K562 (cell line): ENCODE results near the gene FAM136A.

Source experiments
- CAMTA2 ChIP-seq: fragments of 250-450 bp; sonication (Bioruptor Pico); conservative IDR thresholded peaks from 2 replicates; pipeline ENCODE4 v1.5.1; 2022
- ILF3 ChIP-seq: fragments of 450-650 bp; IDR thresholded peaks from 2 replicates; pipeline ENCODE4 v1.6.1; 2018; ENCODE audit warnings: antibody characterized with exemption, mild to moderate bottlenecking, moderate library complexity, borderline replicate concordance
- JUN ChIP-seq, 2 experiments: sonication (generic) in 1 of 2; formaldehyde crosslinking in 1 of 2; IDR thresholded peaks; 2 replicates each; pipeline versions ENCODE4 v1.6.1 to v1.8.0; 2012 to 2022; ENCODE audit warnings: borderline replicate concordance in 2 of 2, mild to moderate bottlenecking in 2 of 2, improper control_type of control experiment in 1 of 2, low read depth in 1 of 2, low read length in 1 of 2, missing genetic modification reagents in 1 of 2
- KLF16 ChIP-seq: IDR thresholded peaks from 2 replicates; pipeline ENCODE4 v1.6.1; 2016; ENCODE audit warnings: antibody characterized with exemption
- NUFIP1 ChIP-seq: fragments of 450-650 bp; IDR thresholded peaks from 2 replicates; pipeline ENCODE4 v1.6.1; 2018; ENCODE audit not compliant: partially characterized antibody
- RUNX1 ChIP-seq: sonication (generic); IDR thresholded peaks from 2 replicates; pipeline ENCODE4 v1.6.1; 2016; ENCODE audit warnings: antibody characterized with exemption, low read depth
- SREBF2 ChIP-seq: sonication (generic); formaldehyde crosslinking; IDR thresholded peaks from 2 replicates; pipeline ENCODE4 v1.4.0; 2020; ENCODE audit warnings: mild to moderate bottlenecking, missing genetic modification reagents
- TAF15 ChIP-seq: fragments of 200-400 bp; formaldehyde crosslinking; IDR thresholded peaks from 2 replicates; pipeline ENCODE4 v1.6.1; 2017; ENCODE audit warnings: mild to moderate bottlenecking, low read depth, low read length, moderate library complexity
- TRIM24 ChIP-seq, 2 experiments: fragments of 450-650 bp; IDR thresholded peaks; 2 replicates each; pipeline ENCODE4 v1.6.1; 2016
- ZNF121 ChIP-seq: sonication (generic); formaldehyde crosslinking; conservative IDR thresholded peaks from 2 replicates; pipeline ENCODE4 v1.8.0; 2022; ENCODE audit warnings: missing genetic modification reagents
- TF ChIP-seq, protein P1 (sequence below): fragments of 450-650 bp; IDR thresholded peaks from 2 replicates; pipeline ENCODE4 v1.6.1; 2017; ENCODE audit warnings: mild to moderate bottlenecking, moderate library complexity
- TF ChIP-seq, protein P2 (sequence below), 3 experiments: IDR thresholded peaks in 2 of 3; conservative IDR thresholded peaks in 1 of 3; 2 replicates each; pipeline ENCODE4 v1.5.1; 2011 to 2012; ENCODE audit warnings: low read length in 3 of 3, mild to moderate bottlenecking in 3 of 3, control low read depth in 2 of 3, improper control_type of control experiment in 1 of 3, inconsistent platforms in 1 of 3, low read depth in 1 of 3, mixed read lengths in 1 of 3, moderate library complexity in 1 of 3; ENCODE audit not compliant: insufficient read depth in 2 of 3
- TF ChIP-seq, protein P3 (sequence below): fragments of 250-450 bp; sonication (Bioruptor Pico); IDR thresholded peaks from 2 replicates; pipeline ENCODE4 v1.8.0; 2022; ENCODE audit warnings: moderate library complexity, mild to moderate bottlenecking, inconsistent platforms

DNA sequence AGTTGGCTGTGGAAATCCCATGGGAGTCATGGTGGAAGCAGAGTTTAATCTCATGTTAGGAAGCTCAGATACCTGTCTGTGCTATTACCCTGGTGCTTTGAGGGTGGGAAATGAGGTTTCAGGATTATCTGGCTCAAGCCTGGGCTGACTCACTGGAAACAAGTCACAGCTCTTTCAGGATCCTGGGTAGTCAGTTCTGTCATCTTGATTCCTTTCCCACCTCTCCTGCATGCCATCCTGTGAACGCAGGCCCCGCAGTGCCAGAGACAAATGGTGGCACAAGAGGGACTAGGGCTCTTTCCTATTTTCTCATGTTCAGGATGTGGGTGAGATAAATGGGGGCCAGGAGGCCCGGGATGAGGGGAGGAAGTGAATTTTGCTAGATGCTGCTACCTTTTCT lies 3.7 kb upstream of the FAM136A start:
- TF ChIP-seq RUNX1 (no peak), SREBF2 (CRISPR knock-in tag) (no peak), TAF15 (no peak), ZNF121 (CRISPR knock-in tag) (no peak), ILF3 (no peak), TRIM24 (IDR thresholded peaks at IDR 0.05) (no peak), KLF16 (no peak), CAMTA2 (CRISPR knock-in tag) (no peak), JUN (IDR thresholded peaks at IDR 0.05; ENCODE audit: borderline replicate concordance, low read depth, low read length) (no peak), JUN (CRISPR knock-in tag; IDR thresholded peaks at IDR 0.05; ENCODE audit: borderline replicate concordance) (no peak), NUFIP1 (no peak)
- TF ChIP-seq, protein P1, sequence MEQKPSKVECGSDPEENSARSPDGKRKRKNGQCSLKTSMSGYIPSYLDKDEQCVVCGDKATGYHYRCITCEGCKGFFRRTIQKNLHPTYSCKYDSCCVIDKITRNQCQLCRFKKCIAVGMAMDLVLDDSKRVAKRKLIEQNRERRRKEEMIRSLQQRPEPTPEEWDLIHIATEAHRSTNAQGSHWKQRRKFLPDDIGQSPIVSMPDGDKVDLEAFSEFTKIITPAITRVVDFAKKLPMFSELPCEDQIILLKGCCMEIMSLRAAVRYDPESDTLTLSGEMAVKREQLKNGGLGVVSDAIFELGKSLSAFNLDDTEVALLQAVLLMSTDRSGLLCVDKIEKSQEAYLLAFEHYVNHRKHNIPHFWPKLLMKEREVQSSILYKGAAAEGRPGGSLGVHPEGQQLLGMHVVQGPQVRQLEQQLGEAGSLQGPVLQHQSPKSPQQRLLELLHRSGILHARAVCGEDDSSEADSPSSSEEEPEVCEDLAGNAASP: no peak
- TF ChIP-seq, protein P2, sequence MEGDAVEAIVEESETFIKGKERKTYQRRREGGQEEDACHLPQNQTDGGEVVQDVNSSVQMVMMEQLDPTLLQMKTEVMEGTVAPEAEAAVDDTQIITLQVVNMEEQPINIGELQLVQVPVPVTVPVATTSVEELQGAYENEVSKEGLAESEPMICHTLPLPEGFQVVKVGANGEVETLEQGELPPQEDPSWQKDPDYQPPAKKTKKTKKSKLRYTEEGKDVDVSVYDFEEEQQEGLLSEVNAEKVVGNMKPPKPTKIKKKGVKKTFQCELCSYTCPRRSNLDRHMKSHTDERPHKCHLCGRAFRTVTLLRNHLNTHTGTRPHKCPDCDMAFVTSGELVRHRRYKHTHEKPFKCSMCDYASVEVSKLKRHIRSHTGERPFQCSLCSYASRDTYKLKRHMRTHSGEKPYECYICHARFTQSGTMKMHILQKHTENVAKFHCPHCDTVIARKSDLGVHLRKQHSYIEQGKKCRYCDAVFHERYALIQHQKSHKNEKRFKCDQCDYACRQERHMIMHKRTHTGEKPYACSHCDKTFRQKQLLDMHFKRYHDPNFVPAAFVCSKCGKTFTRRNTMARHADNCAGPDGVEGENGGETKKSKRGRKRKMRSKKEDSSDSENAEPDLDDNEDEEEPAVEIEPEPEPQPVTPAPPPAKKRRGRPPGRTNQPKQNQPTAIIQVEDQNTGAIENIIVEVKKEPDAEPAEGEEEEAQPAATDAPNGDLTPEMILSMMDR (IDR thresholded peaks at IDR 0.05 in 2 of 3, conservative IDR thresholded peaks at IDR 0.05 in 1 of 3; ENCODE audit: insufficient read depth in 2 of 3, low read depth in 1 of 3, low read length in 3 of 3): no peak
- TF ChIP-seq, protein P3, sequence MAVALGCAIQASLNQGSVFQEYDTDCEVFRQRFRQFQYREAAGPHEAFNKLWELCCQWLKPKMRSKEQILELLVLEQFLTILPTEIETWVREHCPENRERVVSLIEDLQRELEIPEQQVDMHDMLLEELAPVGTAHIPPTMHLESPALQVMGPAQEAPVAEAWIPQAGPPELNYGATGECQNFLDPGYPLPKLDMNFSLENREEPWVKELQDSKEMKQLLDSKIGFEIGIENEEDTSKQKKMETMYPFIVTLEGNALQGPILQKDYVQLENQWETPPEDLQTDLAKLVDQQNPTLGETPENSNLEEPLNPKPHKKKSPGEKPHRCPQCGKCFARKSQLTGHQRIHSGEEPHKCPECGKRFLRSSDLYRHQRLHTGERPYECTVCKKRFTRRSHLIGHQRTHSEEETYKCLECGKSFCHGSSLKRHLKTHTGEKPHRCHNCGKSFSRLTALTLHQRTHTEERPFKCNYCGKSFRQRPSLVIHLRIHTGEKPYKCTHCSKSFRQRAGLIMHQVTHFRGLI (CRISPR knock-in tag): no peak
